Kidney epithelial cell (primary cell): Measurements from ENCODE around the gene APBB2. TPM values are rescaled to one million over a fixed set of nuclear protein-coding genes. Genes with fewer than 3 reads are reported as not detected.

Experiments
- DNase-seq: peaks from one replicate; pipeline ENCODE4 v3.0.0-alpha.2; 2010; ENCODE audit warnings: low read depth
- H3K27me3 ChIP-seq: 2 replicates; pipeline ENCODE4 v1.6.0; 2011; ENCODE audit warnings: low read length; ENCODE audit not compliant: control insufficient read depth, insufficient read depth
- H3K36me3 ChIP-seq: 2 replicates; pipeline ENCODE4 v1.5.1; 2011; ENCODE audit warnings: low read length; ENCODE audit not compliant: control insufficient read depth, insufficient read depth
- H3K4me3 ChIP-seq: 2 replicates; pipeline ENCODE4 v1.5.1; 2011; ENCODE audit warnings: low read depth, mild to moderate bottlenecking, control low read depth, low read length
- CTCF ChIP-seq: IDR thresholded peaks from 2 replicates; pipeline ENCODE4 v1.5.1; 2011; ENCODE audit warnings: mild to moderate bottlenecking, moderate library complexity, low read length, control low read depth, inconsistent platforms; ENCODE audit not compliant: insufficient read depth, poor library complexity, severe bottlenecking
- total RNA-seq: library from RNA; depleted of rRNA; stranded (reverse); fragments of >200 nt; gene quantifications from 2 replicates; pipeline ENCODE4 v1.2.3, GENCODE V29; 2015

Gene APBB2
- total RNA-seq, 1 donor from 2014 or later: 52.0 TPM

GRCh38 chr4:41209901-41210300 is 4.4 kb downstream of the APBB2 start:
- no peaks in the 10 kb centered on the region for H3K36me3 ChIP-seq
- no peaks in the 10 kb centered on the region for H3K27me3 ChIP-seq
- H3K4me3 ChIP-seq: no peak overlapping the region
- DNase-seq: no peak
- no peak for TF ChIP-seq CTCF

- Histone ChIP-seq H3K4me3 (no peak overlapping the region), H3K36me3 (no peaks in the 10 kb centered on the region), H3K27me3 (no peaks in the 10 kb centered on the region)
- no peak for TF ChIP-seq CTCF
- no peak for DNase-seq
Observed at GRCh38 chr4:41209187-41209586, 5.2 kb downstream of the APBB2 start.

GRCh38 chr4:41207291-41207831 is 7.0 kb downstream of the APBB2 start:
- Histone ChIP-seq H3K36me3 (no peaks in the 10 kb centered on the region), H3K4me3 (no peak overlapping the region), H3K27me3 (no peaks in the 10 kb centered on the region)
- no peak for DNase-seq
- TF ChIP-seq CTCF: no peak

- Histone ChIP-seq H3K4me3 (no peak overlapping the region), H3K27me3 (no peaks in the 10 kb centered on the region), H3K36me3 (no peaks in the 10 kb centered on the region)
- no peak for TF ChIP-seq CTCF
- DNase-seq: no peak
Observed at GRCh38 chr4:41205854-41206460, 8.4 kb downstream of the APBB2 start.

- H3K4me3 ChIP-seq: no peak overlapping the region
- no peaks in the 10 kb centered on the region for H3K27me3 ChIP-seq
- H3K36me3 ChIP-seq: no peaks in the 10 kb centered on the region
- TF ChIP-seq CTCF: no peak
- DNase-seq: no peak
Observed at GRCh38 chr4:41205130-41205529, 9.2 kb downstream of the APBB2 start.
